HTR-8/SVneo (cell line): ENCODE data around the gene KIF2A.
A peak's percentile ranks its signal among the peaks of the same experiment; 100 is the strongest.

Experiments
- DNase-seq: peaks from one replicate; pipeline ENCODE4 v3.0.0; 2011; ENCODE audit warnings: low spot score, mixed read lengths; ENCODE audit not compliant: insufficient read length
- FAIRE-seq: peaks from 2 replicates; lab custom pipeline; 2011; peaks lifted over from hg19 to GRCh38; lab: Jason Lieb, UNC

KIF2A gene

GRCh38 chr5:62305715-62306322 lies at the start of gene KIF2A:
Gene KIF2A, plus strand, starts transcription at chr5:62306206. Its CDS starts 267 bp downstream, at chr5:62306473.
- DNase-seq (peak; percentile 91), FAIRE-seq (peak; percentile 42)

GRCh38 chr5:62257020-62257367 lies 49.0 kb upstream of the KIF2A start:
- FAIRE-seq (no peak), DNase-seq (no peak)

- DNase-seq (no peak), FAIRE-seq (no peak)
Measured at GRCh38 chr5:62258654-62259053, 47.4 kb upstream of the KIF2A start.

- no peak for FAIRE-seq
- DNase-seq, result no peak
Measured at GRCh38 chr5:62259699-62260250, 46.2 kb upstream of the KIF2A start.

GRCh38 chr5:62260513-62260912 lies 45.5 kb upstream of the KIF2A start:
- FAIRE-seq (no peak), DNase-seq (no peak)

DNA sequence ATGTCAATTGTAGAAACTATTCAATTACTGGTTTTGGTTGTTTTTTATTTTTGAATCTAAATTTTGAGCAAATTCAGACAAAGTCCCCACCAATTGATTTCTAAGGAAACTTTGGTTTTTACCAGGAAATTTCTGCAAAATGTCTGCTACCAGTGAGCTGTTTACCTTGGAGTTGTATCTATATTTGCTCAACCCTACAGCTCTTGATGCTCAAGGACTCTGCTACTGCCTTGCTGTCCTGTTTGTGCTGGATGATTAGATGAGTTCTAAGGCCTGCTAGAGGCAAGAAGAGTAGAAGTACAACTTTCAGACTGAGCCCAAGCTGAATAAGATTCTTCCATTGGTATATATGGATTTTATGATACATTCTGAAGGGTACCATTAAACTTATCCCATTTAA lies 42.6 kb upstream of the KIF2A start:
- FAIRE-seq (no peak), DNase-seq (no peak)

DNA sequence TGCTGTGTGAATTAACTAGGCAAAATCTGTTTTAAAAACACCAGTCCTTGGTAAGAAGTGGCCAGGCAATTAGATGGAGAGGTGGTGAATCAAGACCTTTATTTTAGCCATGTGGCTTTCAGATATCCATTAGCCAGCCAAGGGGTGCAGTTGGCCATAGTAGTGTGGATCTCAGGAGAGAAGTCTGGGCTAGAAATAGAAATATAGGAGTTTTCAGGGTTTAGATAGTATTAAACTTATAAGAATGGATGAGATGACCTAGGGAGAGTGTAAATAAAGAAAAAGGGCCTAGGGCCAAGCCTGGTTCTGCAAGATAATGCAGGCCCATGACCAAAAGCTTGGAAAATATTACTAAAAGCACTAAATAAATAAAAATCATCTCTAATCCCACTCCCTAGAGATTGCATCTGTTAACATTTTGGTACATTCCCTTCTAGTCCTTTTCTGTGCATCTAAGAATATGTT lies 40.3 kb upstream of the KIF2A start:
- DNase-seq (no peak), FAIRE-seq (no peak)

DNA sequence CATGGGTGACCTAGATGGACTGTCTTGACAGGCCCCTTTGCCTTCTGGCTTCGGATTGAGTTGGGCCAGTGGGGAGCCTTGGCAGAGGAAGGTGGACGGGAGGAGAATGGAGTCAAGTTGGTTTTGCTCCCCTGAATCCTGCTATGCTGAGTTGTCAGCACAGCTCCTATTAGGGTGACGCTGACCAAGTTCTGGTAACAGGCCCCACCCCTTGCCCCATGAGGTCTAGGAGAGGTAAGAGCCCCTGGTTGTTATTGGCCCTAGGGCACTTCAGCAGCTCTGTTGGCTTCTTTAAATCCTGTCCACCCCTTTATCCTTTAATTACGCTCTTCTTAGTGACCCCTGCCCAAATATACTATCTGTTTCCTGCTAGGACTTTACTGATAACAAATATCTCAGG lies 39.4 kb upstream of the KIF2A start:
- DNase-seq (no peak), FAIRE-seq (no peak)

DNA sequence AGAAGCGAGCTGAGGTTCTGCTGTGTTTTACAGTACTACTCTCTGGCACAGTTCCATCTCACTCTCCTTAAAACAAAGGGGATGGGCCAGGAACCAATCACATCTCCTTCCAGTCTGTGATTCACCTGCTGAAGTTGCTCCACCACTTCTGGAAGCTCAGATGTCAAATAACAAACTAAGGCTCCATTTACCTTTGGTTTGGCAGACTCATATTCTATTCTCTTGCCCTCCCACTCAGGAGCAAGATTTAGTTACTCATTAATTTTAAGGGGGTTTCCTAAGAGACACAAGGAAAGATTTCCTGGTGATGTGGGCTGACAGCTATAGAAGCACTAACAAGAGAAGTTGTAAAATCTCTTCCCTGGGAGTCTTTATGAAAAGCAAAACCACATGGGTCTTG lies 37.8 kb upstream of the KIF2A start:
- DNase-seq, result no peak

GRCh38 chr5:62268792-62269191 lies 37.2 kb upstream of the KIF2A start:
- FAIRE-seq, result no peak

More for the DNA sequence above, 37.8 kb upstream of the KIF2A start:
- FAIRE-seq, result no peak

GRCh38 chr5:62271370-62271769 lies 34.6 kb upstream of the KIF2A start:
- DNase-seq, result no peak
- FAIRE-seq, result no peak

More at GRCh38 chr5:62268792-62269191, 37.2 kb upstream of the KIF2A start:
- no peak for DNase-seq

GRCh38 chr5:62271870-62272269 lies 34.1 kb upstream of the KIF2A start:
- DNase-seq (no peak), FAIRE-seq (no peak)

DNA sequence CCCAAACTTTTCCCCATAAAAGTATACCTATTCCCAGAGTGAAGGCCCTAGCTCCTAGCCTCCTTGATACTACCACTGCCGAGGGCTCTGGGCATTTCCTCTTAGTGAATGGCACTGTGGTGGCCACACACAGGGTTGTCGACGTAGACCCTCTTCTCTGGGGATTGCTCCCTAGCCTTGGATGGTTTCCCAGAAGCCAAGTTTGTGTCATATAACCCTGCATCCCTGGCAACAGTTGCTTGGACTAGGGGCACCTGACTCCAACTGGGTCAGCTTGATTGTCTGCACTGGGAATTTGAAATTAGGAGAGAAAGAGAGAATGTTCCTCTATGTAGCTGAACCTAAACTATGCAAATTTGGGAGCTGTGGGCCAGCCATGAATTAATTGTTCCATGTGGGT lies 32.3 kb upstream of the KIF2A start:
- no peak for FAIRE-seq
- DNase-seq, result no peak

GRCh38 chr5:62275581-62275980 lies 30.4 kb upstream of the KIF2A start:
- DNase-seq (no peak), FAIRE-seq (no peak)

- FAIRE-seq (no peak), DNase-seq (no peak)
Measured at GRCh38 chr5:62281411-62281810, 24.6 kb upstream of the KIF2A start.

DNA sequence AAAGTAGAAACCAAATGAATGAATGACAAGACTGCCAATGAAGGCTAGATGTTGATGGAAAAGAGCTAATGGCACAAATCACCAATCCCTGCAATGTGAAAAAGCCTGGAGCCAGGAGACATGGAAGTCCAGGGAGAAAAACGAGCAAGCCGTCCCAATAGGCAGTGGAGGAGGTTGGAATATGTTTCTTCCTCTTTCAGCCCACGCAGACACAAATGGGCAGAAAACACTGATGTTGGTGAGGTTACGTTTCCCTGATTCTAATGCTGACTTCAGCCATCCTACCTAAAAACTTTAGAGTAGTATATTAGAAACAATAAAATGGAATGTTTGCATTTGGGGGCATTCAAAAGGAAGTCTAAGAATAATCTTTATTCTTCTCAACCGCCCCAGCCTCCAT lies 23.9 kb upstream of the KIF2A start:
- no peak for DNase-seq
- FAIRE-seq, result no peak

DNA sequence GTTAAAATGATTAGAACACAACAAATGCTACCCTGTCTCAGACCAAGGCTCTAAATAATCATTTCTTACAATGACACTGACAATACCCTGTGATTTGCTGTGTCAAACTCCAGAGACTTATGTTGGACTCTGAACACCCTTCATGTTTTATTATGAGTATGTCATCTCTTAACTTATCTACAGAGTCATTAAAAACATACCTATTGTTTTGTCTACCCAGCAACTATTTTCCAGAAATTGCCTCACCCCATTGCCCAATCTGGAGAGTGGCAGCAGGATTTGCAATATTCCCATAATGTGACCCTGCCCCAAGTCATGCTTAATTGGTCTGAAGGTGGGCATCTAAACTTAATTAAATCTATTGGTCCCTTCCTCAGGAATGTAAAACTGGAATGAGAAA lies 23.0 kb upstream of the KIF2A start:
- FAIRE-seq (no peak), DNase-seq (no peak)

DNA sequence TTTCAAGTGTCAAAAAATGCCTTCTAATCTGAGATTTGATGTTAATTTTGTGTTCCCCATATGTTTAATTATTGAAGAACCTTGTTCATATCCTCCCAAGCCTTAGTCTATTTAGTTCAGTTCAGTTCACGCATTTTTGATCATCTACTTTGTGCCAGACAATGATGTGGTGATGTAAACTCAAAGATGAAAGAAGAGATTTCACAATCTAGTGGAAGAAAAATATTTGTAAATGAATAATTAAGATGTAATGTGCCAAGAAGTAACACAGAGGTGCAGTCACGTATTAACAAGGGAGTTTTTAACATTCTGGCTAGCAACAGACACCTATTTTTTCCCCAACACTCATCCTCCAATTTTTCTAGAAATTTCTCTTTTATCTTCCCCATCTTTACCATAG lies 22.1 kb upstream of the KIF2A start:
- DNase-seq, result no peak
- no peak for FAIRE-seq

DNA sequence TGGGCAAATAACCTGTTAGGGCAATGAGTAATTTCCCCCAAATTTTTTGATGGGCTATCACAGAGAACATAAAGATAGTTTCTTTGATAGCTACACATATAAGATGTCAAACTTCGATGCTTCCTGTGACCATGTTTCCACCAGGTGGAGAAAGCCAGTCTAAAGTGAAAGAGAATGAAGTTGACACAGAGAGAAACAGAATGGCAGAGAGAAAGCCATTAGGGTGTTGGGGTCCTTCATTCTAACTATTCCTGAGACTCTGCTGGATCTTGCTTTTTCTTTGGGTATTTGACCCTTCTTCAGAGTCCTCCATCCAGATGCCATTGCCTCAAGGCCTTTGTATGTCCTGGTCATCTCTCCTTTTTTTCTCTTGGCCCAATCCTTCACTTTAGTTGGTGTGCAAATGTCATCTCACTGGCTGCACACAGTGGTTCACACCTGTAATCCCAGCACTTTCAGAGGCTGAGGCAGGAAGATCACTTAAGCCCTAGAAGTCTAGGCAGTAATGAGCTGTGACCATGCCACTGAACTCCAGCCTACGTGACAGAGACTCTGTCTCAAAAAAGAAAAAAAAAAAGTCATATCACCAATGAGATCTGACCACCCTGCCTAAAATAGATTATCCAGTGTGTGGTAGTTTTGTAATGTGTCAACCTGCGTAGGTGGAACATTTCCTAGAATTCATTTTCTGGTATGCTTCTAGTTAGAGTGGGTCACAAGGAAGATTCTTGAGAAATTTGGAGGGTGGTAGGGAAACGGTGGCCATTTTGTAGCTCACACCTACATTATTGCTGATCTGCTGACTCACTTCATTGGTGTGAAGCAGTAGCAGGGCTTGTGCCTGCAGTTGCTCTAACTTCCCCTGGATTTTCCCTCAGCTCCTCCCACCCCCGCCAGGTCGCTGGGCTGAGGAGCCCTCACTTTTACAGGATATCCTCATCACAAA lies 20.8 kb upstream of the KIF2A start:
- DNase-seq (no peak), FAIRE-seq (no peak)

GRCh38 chr5:62286834-62287233 lies 19.2 kb upstream of the KIF2A start:
- FAIRE-seq (no peak), DNase-seq (no peak)

- DNase-seq (no peak), FAIRE-seq (no peak)
Measured at GRCh38 chr5:62287237-62287636, 18.8 kb upstream of the KIF2A start.
